Large intestine (tissue), 3 donors: ENCODE measurements around the gene IFIH1. TPM values are rescaled to one million over a fixed set of nuclear protein-coding genes. Genes with fewer than 3 reads are reported as not detected.

Experiments
- DNase-seq, 2 donors: peaks; one replicate each; pipeline versions ENCODE4 v3.0.0 to v3.0.0-alpha.2; 2013
- H3K27ac ChIP-seq: one replicate; pipeline ENCODE4 v1.5.1; 2013; ENCODE audit warnings: low read length
- H3K27me3 ChIP-seq: 2 replicates; pipeline ENCODE4 v1.6.1; 2013; ENCODE audit warnings: low read length; ENCODE audit not compliant: control insufficient read depth, insufficient read depth
- H3K36me3 ChIP-seq: 2 replicates; pipeline ENCODE4 v1.6.1; 2013; ENCODE audit warnings: low read length; ENCODE audit not compliant: control insufficient read depth, insufficient read depth
- H3K4me1 ChIP-seq: one replicate; pipeline ENCODE4 v1.6.1; 2013; ENCODE audit warnings: low read length; ENCODE audit not compliant: control insufficient read depth, insufficient read depth
- H3K4me3 ChIP-seq: one replicate; pipeline ENCODE4 v1.5.1; 2013; ENCODE audit warnings: low read length
- H3K9me3 ChIP-seq: one replicate; pipeline ENCODE4 v1.6.1; 2013; ENCODE audit warnings: mild to moderate bottlenecking, low read depth, low read length, moderate library complexity; ENCODE audit not compliant: control insufficient read depth
- WGBS: methylation state at CpG from one replicate; pipeline ENCODE4 v1.1.5; 2013; ENCODE audit warnings: low lambda C conversion rate; ENCODE audit not compliant: insufficient coverage; 5-methylcytosine and 5-hydroxymethylcytosine counted together
- polyA plus RNA-seq: library from polyadenylated mRNA; unstranded; fragments of 120-200 nt; gene quantifications from one replicate; pipeline ENCODE4 v1.2.1, GENCODE V29; 2013

The IFIH1 gene
- polyA plus RNA-seq, 1 donor, result 17.6 TPM

- H3K36me3 ChIP-seq, result no peaks in the 10 kb centered on the region
- no peak for DNase-seq
- no peak overlapping the region for H3K27ac ChIP-seq
- no CpG with 5 or more reads among the region's 2 CpGs for WGBS
- H3K9me3 ChIP-seq, result no peaks in the 10 kb centered on the region
- H3K4me1 ChIP-seq, result no peaks in the 10 kb centered on the region
- H3K4me3 ChIP-seq, result no peak overlapping the region
- no peaks in the 10 kb centered on the region for H3K27me3 ChIP-seq
Measured at GRCh38 chr2:162258686-162259085, 59.8 kb downstream of the IFIH1 start.

GRCh38 chr2:162258169-162258568 lies 60.3 kb downstream of the IFIH1 start:
- Histone ChIP-seq H3K4me3 (no peak overlapping the region), H3K27me3 (no peaks in the 10 kb centered on the region), H3K36me3 (no peaks in the 10 kb centered on the region), H3K4me1 (no peaks in the 10 kb centered on the region), H3K9me3 (no peaks in the 10 kb centered on the region), H3K27ac (no peak overlapping the region)
- DNase-seq, result no peak
- WGBS, result 100% methylated on average over 2 of the region's 4 CpGs

- no CpG with 5 or more reads among the region's 1 CpG for WGBS
- H3K4me3 ChIP-seq, result no peak overlapping the region
- H3K4me1 ChIP-seq, result no peaks in the 10 kb centered on the region
- H3K27ac ChIP-seq, result no peak overlapping the region
- no peaks in the 10 kb centered on the region for H3K27me3 ChIP-seq
- H3K9me3 ChIP-seq, result no peaks in the 10 kb centered on the region
- DNase-seq, result no peak
- H3K36me3 ChIP-seq, result no peaks in the 10 kb centered on the region
Measured at GRCh38 chr2:162257425-162257824, 61.1 kb downstream of the IFIH1 start.

GRCh38 chr2:162256591-162256991 lies 61.9 kb downstream of the IFIH1 start:
- no peaks in the 10 kb centered on the region for H3K36me3 ChIP-seq
- no peaks in the 10 kb centered on the region for H3K4me1 ChIP-seq
- H3K27ac ChIP-seq, result no peak overlapping the region
- 100% methylated on average over 1 of the region's 2 CpGs for WGBS
- H3K27me3 ChIP-seq, result no peaks in the 10 kb centered on the region
- H3K9me3 ChIP-seq, result no peaks in the 10 kb centered on the region
- DNase-seq, result no peak
- no peak overlapping the region for H3K4me3 ChIP-seq

GRCh38 chr2:162254236-162254871 lies 64.1 kb downstream of the IFIH1 start:
- DNase-seq, result no peak
- no peak overlapping the region for H3K4me3 ChIP-seq
- no peaks in the 10 kb centered on the region for H3K9me3 ChIP-seq
- WGBS, result no CpG with 5 or more reads among the region's 2 CpGs
- H3K27ac ChIP-seq, result no peak overlapping the region
- H3K4me1 ChIP-seq, result no peaks in the 10 kb centered on the region
- H3K27me3 ChIP-seq, result no peaks in the 10 kb centered on the region
- no peaks in the 10 kb centered on the region for H3K36me3 ChIP-seq

- Histone ChIP-seq H3K36me3 (no peaks in the 10 kb centered on the region), H3K27me3 (no peaks in the 10 kb centered on the region), H3K4me3 (no peak overlapping the region), H3K9me3 (no peaks in the 10 kb centered on the region), H3K4me1 (no peaks in the 10 kb centered on the region), H3K27ac (no peak overlapping the region)
- no peak for DNase-seq
- no CpG with 5 or more reads among the region's 3 CpGs for WGBS
Measured at GRCh38 chr2:162253435-162253834, 65.0 kb downstream of the IFIH1 start.

- Histone ChIP-seq H3K4me3 (no peak overlapping the region), H3K27me3 (no peaks in the 10 kb centered on the region)
- 100% methylated on average over 1 of the region's 2 CpGs for WGBS
Measured at GRCh38 chr2:162252153-162252552, 66.3 kb downstream of the IFIH1 start.

GRCh38 chr2:162245781-162246180 lies 72.7 kb downstream of the IFIH1 start:
- no peak for DNase-seq
- no peak overlapping the region for H3K27ac ChIP-seq
- no peaks in the 10 kb centered on the region for H3K9me3 ChIP-seq
- peaks cover under 1% of the 10 kb centered on the region for H3K27me3 ChIP-seq
- no peaks in the 10 kb centered on the region for H3K36me3 ChIP-seq
- H3K4me3 ChIP-seq, result no peak overlapping the region
- no peaks in the 10 kb centered on the region for H3K4me1 ChIP-seq

More at GRCh38 chr2:162252153-162252552, 66.3 kb downstream of the IFIH1 start:
- no peak for DNase-seq
- H3K27ac ChIP-seq, result no peak overlapping the region
- H3K36me3 ChIP-seq, result no peaks in the 10 kb centered on the region
- H3K4me1 ChIP-seq, result no peaks in the 10 kb centered on the region
- H3K9me3 ChIP-seq, result no peaks in the 10 kb centered on the region

- Histone ChIP-seq H3K4me3 (no peak overlapping the region), H3K4me1 (no peaks in the 10 kb centered on the region), H3K36me3 (no peaks in the 10 kb centered on the region), H3K27ac (peak overlapping the region; percentile 39), H3K27me3 (peaks cover 4% of the 10 kb centered on the region), H3K9me3 (no peaks in the 10 kb centered on the region)
- no peak for DNase-seq
- WGBS, result 40% methylated on average over 1 of the region's 1 CpG
Measured at GRCh38 chr2:162245061-162245460, 73.4 kb downstream of the IFIH1 start.

- H3K27me3 ChIP-seq, result peaks cover 4% of the 10 kb centered on the region
- H3K4me3 ChIP-seq, result no peak overlapping the region
- no peaks in the 10 kb centered on the region for H3K36me3 ChIP-seq
- peak overlapping the region; percentile 39 for H3K27ac ChIP-seq
- no peaks in the 10 kb centered on the region for H3K4me1 ChIP-seq
- WGBS, result no CpG with 5 or more reads among the region's 2 CpGs
- H3K9me3 ChIP-seq, result no peaks in the 10 kb centered on the region
- DNase-seq, result peak; percentile 45 to 70
Measured at GRCh38 chr2:162244541-162245031, 73.9 kb downstream of the IFIH1 start.

- Histone ChIP-seq H3K9me3 (no peaks in the 10 kb centered on the region), H3K27ac (no peak overlapping the region), H3K36me3 (no peaks in the 10 kb centered on the region), H3K27me3 (peaks cover 4% of the 10 kb centered on the region), H3K4me3 (no peak overlapping the region), H3K4me1 (no peaks in the 10 kb centered on the region)
- 83% methylated on average over 1 of the region's 1 CpG for WGBS
- no peak for DNase-seq
Measured at GRCh38 chr2:162243715-162244114, 74.8 kb downstream of the IFIH1 start.
